Nephron (organoid): Measurements from ENCODE around the gene TTC33.

ENCODE experiments used
- H3K27ac Mint-ChIP-seq, 3 experiments: 2 replicates each; pipeline ENCODE4 v1.8.0; 2020; ENCODE audit warnings: mixed read lengths in 3 of 3, mild to moderate bottlenecking in 2 of 3, moderate library complexity in 1 of 3
- H3K27me3 Mint-ChIP-seq: 2 replicates; pipeline ENCODE4 v1.8.0; 2021; ENCODE audit warnings: low read depth, mild to moderate bottlenecking, moderate library complexity, mixed read lengths
- H3K36me3 Mint-ChIP-seq: 2 replicates; pipeline ENCODE4 v1.8.0; 2020; ENCODE audit warnings: low read depth, mixed read lengths
- H3K4me1 Mint-ChIP-seq: 2 replicates; pipeline ENCODE4 v1.8.0; 2020; ENCODE audit warnings: mixed read lengths
- H3K4me3 Mint-ChIP-seq, 3 experiments: 2 replicates each; pipeline ENCODE4 v1.8.0; 2020; ENCODE audit warnings: mild to moderate bottlenecking in 3 of 3, mixed read lengths in 3 of 3, moderate library complexity in 2 of 3
- H3K9me3 Mint-ChIP-seq: 2 replicates; pipeline ENCODE4 v1.8.0; 2020; ENCODE audit warnings: mixed read lengths
- TF ChIP-seq, protein P1 (sequence below), 3 experiments: fragments of 200-600 bp; sonication (generic); IDR thresholded peaks; one replicate each; pipeline ENCODE4 v1.5.0; 2021; ENCODE audit warnings: antibody characterized with exemption in 3 of 3; ENCODE audit not compliant: unreplicated experiment in 3 of 3

Gene TTC33

DNA sequence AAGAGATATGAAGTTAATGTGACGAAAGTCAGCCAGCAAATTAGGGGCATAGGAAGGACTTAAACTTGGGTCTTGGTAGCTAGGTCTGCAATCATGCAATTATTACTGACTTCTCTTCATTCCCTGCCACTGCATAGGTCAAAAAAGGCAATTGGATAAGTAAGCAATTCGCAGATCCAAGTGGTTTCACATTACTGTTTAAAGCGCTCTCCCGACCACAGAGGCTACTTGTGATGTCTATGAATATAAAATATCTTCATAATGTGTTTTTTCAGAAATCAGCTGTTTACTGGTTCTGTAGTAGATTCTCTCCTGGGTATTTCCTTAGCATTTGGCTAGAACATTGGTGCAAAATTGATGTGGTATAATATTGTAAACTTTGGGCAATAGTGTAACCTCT is 250.7 kb downstream of the TTC33 start:
- Mint-ChIP-seq H3K27me3 (no peaks in the 10 kb centered on the region), H3K4me3 (no peak overlapping the region), H3K27ac (no peak overlapping the region), H3K9me3 (no peaks in the 10 kb centered on the region), H3K36me3 (no peaks in the 10 kb centered on the region), H3K4me1 (no peaks in the 10 kb centered on the region)
- TF ChIP-seq, protein P1, sequence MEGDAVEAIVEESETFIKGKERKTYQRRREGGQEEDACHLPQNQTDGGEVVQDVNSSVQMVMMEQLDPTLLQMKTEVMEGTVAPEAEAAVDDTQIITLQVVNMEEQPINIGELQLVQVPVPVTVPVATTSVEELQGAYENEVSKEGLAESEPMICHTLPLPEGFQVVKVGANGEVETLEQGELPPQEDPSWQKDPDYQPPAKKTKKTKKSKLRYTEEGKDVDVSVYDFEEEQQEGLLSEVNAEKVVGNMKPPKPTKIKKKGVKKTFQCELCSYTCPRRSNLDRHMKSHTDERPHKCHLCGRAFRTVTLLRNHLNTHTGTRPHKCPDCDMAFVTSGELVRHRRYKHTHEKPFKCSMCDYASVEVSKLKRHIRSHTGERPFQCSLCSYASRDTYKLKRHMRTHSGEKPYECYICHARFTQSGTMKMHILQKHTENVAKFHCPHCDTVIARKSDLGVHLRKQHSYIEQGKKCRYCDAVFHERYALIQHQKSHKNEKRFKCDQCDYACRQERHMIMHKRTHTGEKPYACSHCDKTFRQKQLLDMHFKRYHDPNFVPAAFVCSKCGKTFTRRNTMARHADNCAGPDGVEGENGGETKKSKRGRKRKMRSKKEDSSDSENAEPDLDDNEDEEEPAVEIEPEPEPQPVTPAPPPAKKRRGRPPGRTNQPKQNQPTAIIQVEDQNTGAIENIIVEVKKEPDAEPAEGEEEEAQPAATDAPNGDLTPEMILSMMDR (IDR thresholded peaks at IDR 0.05; ENCODE audit: unreplicated experiment in 3 of 3), result no peak

DNA sequence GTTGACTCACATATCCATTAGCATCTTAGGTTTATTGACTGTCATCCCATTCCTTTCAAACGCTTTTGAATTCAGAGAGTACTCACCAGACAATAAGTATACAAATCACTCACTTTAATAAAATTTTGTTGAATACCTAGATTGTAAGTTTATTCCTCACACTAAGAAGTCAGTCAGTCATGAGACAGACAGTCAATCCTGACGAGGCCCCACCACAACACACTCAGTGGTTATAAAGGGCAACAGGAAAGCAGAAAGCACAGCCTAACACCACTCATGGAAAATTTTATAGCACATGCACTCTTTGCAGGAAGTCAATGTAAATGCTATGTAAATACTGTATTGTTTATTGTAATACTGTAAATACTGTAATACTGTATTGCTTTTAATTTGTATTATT is 252.3 kb downstream of the TTC33 start:
- TF ChIP-seq, protein P1 (IDR thresholded peaks at IDR 0.05; ENCODE audit: unreplicated experiment in 3 of 3), result no peak
- H3K4me3 Mint-ChIP-seq, result no peak overlapping the region
- H3K27me3 Mint-ChIP-seq, result no peaks in the 10 kb centered on the region
- H3K4me1 Mint-ChIP-seq, result no peaks in the 10 kb centered on the region
- no peaks in the 10 kb centered on the region for H3K36me3 Mint-ChIP-seq
- no peaks in the 10 kb centered on the region for H3K9me3 Mint-ChIP-seq
- no peak overlapping the region for H3K27ac Mint-ChIP-seq

DNA sequence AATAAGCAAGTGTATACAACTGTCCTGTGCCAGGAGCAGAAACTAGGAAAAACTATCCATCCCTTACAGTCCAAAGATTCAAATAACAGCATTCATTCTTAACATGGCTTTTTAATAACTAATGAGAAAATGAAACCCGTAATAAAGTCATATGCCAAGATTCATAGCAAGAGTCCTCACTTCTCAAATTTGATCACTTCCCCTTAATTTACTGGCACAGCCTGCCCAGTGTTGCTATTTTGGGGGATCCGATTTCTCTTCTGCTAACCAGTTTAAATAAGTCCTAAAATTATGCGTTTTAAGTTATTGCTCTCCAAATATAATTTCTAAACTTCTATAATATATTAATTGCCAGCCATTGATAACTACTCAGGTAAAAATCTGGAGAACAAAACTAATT is 253.0 kb downstream of the TTC33 start:
- Mint-ChIP-seq H3K36me3 (no peaks in the 10 kb centered on the region), H3K4me3 (no peak overlapping the region), H3K4me1 (no peaks in the 10 kb centered on the region), H3K9me3 (no peaks in the 10 kb centered on the region), H3K27me3 (no peaks in the 10 kb centered on the region), H3K27ac (no peak overlapping the region)
- TF ChIP-seq, protein P1 (IDR thresholded peaks at IDR 0.05; ENCODE audit: unreplicated experiment in 3 of 3), result no peak

DNA sequence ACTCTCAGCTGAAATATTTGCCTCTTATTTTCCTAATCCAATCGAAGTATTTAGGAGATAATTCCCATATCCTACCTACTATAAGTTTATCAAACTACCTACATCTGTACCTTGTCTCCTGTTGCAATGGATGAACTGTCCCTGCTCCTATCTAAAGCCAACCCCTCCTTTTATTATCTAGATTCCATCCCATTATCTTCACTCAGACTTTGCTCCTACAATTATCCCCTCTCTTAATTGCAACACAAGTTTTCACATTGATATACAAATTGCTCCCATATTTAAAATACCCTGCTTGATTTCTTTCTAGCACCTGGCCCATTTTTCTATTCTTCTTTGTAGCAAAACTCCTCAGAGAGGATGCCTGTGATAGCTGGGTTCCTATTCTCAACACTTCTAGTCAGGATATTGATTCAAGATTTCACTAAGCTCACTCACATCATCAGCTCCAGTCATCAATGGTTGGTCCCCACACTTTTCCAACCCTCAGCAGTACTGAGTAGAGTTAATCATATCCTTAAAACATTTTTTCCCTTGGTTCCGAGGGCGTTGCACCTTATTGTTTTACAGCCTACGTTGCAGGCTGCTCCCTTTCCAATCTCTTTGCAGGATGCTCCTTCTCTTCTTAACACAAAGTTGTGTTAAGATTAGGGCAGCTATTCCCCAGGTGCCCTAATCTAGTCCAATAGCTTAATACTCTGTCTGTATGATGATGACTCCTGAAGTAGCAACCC is 253.9 kb downstream of the TTC33 start:
- Mint-ChIP-seq H3K4me3 (no peak overlapping the region), H3K36me3 (no peaks in the 10 kb centered on the region), H3K27me3 (no peaks in the 10 kb centered on the region), H3K4me1 (no peaks in the 10 kb centered on the region), H3K9me3 (no peaks in the 10 kb centered on the region), H3K27ac (no peak overlapping the region)
- TF ChIP-seq, protein P1 (IDR thresholded peaks at IDR 0.05; ENCODE audit: unreplicated experiment in 3 of 3), result no peak

DNA sequence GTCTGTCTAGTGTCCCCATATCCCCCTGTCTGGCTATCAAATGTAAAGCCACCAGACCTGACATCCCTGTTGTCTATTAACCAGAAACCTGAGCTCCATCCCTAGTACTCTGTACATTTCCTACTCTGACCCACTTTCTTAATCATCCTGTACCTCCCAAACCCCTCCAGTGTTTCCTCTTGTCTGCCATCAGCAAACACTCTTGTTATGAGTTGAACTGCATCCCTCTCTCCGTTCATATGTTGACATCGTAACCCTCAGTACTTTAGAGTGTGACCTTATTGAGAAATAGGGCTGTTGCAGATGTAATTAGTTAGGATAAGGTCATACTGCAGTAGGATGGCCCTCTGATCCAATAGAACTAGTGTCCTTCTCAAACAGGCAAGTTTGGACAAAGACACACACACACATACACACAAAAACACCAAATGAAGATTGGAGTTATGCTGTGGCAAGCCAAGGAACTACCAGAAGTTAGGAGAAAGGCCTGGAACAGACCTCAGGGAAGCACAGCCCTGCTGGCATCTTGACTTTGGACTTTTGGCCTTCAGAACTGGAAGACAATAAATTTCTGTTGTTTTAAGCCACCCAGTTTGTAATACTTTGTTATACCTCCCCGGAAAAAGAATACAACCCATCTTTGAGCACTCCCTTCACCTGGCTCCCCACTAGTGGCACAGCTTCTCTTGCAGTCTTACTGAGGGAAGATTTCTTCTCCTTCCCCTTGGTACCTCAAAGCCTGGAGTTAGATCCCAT is 256.1 kb downstream of the TTC33 start:
- H3K27ac Mint-ChIP-seq, result no peak overlapping the region

More for the DNA sequence above, 256.1 kb downstream of the TTC33 start:
- Mint-ChIP-seq H3K9me3 (no peaks in the 10 kb centered on the region), H3K27me3 (no peaks in the 10 kb centered on the region), H3K4me3 (no peak overlapping the region), H3K36me3 (no peaks in the 10 kb centered on the region), H3K4me1 (no peaks in the 10 kb centered on the region)
- TF ChIP-seq, protein P1 (IDR thresholded peaks at IDR 0.05; ENCODE audit: unreplicated experiment in 3 of 3), result no peak
